Activated CD8-positive, alpha-beta memory T cell treated with anti-CD3 and anti-CD28 coated beads for 24 hours (primary cell): ENCODE measurements around the gene CABLES2.

ENCODE experiments used
- DNase-seq: peaks from one replicate; pipeline ENCODE4 v3.0.0-alpha.2; 2020

CABLES2 gene

GRCh38 chr20:62344092-62344491 lies 63.0 kb downstream of the CABLES2 start:
- DNase-seq = no peak

GRCh38 chr20:62342910-62343309 lies 64.2 kb downstream of the CABLES2 start:
- no peak for DNase-seq

- no peak for DNase-seq
Observed at GRCh38 chr20:62339647-62340062, 67.4 kb downstream of the CABLES2 start.
